HG03025 (cell line): ENCODE results near the gene CEBPB.

Source experiments
- ATAC-seq: cut with Tn5 transposase; IDR thresholded peaks from one replicate; pipeline ENCODE4 v1.9.1; 2021; ENCODE audit warnings: mild to moderate bottlenecking, moderate library complexity; ENCODE audit not compliant: unreplicated experiment, low FRiP score

Gene CEBPB

GRCh38 chr20:50224052-50224451, 33.4 kb downstream of the CEBPB start:
- no peak for ATAC-seq

DNA sequence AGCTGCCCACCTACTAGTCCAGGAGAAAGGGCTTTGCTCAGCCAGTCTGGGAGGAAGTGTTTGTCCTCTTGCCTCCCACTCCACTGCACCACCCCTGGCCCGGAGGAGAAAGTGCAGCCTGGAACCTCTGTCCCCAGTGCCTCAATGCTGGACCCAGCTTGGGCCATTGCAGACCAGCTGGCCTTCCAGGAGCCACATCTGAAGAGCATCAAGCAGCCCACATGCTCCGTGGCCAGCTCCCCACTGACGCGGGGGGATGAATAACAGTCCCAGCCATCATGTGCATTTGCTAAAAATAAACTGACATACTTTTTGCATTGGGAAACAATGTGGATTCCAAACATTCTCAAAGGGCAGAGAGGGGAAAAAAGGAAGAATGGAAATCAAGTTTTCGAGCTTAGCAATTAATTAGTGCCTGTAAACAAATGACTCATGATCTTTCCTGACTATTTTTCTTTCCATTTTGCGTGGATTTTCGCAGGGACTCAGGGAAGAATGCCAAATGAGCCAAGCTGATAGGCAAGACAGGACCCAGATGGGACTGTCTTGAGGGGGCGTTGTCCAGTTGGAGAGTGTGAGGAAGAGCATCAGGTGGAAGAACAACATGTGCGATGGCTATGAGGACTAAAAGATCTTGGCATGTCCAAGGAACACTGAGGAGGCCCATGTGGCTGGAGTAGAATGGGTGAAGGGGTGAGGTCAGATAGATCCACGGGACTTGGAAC, 34.1 kb downstream of the CEBPB start:
- no peak for ATAC-seq

- ATAC-seq: no peak
Measured at GRCh38 chr20:50226093-50226974, 35.7 kb downstream of the CEBPB start.

DNA sequence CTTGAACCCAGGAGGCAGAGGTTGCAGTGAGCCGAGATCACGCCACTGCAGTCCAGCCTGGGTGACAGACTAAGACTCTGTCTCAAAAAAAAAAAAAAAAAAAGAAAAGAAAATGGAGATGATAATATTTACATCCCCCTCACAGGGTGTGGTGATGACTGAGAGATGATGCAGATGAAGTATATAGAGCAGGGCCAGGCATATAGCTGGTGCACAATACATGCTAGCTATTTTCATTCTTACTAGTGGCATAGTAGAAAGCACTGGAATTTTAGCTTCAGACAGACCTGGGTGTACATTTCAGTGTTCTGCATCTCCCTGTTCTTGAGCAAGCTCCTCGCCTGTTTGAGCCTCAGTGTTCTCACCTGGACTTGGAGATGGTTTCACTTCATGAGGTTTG, 36.9 kb downstream of the CEBPB start:
- no peak for ATAC-seq

DNA sequence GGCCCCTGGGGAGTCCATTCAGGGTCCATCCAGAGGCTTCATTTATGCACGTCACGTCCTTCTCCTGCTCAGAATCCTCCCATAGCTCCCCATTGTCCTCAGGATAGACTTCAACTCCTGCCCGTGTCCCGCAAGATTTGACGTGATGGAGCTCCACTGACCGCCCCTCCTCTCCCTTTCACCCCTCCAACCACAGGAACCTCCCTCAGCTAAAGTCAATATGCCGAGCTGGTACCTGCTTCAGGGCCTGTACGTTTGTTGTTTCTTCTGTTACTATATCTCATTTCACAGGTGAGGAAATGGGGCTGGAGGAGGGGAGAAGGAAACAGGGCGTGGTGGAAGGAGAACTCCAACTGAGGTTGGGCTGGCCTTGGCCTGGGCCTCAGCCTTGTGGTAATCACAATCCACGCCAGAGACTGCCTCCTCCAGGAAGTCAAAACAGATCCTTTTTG, 38.6 kb downstream of the CEBPB start:
- no peak for ATAC-seq

DNA sequence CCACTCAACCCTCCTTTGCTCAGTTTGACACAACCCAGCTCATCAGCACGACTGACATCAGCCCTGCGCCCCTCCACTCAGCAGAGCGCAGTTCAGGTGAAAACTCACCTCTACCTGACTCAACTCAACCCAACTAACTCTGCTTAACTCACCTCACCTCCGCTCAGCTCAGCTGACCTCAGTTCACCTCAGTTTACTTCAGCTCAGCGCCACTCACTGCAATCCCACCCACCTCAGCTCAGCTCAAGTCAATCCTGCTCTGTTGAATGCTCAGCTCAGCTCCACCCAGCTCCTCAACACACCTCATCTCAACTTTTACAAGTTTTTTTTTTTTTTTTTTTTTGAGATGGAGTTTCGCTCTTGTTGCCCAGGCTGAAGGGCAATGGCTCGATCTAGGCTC, 39.6 kb downstream of the CEBPB start:
- ATAC-seq: no peak

DNA sequence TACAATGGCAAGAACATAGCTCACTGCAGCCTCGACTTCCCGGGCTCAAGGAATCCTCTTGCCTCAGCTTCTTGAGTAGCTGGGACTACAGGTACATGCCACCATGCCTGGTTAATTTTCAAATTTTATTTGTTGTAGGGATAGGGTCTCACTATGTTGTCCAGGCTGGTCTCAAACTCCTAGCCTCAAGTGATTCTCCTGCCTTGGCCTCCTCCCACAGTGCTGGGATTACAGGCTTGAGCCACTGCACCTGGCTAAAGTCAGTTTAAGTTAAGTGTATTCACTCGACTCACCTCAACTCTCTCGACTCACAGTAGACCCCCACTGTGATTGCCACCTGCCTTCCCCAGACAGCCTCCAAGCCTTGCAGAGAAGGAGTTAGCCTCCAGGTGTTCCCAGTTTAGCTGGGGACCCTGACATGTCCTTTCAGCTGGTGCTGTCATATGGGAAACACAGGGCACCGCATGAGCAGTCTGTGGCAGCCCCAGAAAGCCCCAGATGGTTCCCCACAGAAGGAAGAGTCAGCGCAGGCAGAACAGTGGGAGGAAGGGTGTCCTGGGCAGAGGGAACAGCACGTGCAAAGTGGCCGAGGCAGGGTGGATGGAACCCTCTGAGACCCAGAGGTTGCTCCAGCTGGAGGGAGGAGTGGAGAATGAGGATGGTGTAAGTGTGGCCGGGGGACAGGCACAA, 40.4 kb downstream of the CEBPB start:
- no peak for ATAC-seq

DNA sequence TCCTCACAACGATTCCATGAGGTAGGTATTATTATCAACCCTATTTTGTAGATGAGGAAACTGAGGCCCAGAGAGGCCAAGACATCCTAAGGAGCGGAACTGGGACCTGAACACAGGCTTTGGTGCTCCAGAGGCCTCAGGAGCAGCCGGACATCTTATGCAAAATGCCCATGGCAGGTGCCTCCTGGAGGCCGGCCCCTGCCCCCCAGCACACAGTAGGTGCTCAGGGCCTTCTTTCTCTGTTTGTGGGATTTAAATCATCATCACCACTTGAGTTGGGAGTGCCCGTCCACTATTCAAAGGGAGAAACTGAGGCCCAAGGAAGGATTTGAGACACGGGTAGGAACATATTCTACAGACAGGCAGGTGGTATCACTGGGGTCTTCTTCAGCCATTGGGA, 41.2 kb downstream of the CEBPB start:
- ATAC-seq: no peak

- no peak for ATAC-seq
Measured at GRCh38 chr20:50232651-50233324, 42.2 kb downstream of the CEBPB start.

- no peak for ATAC-seq
Measured at GRCh38 chr20:50233325-50234212, 42.9 kb downstream of the CEBPB start.

DNA sequence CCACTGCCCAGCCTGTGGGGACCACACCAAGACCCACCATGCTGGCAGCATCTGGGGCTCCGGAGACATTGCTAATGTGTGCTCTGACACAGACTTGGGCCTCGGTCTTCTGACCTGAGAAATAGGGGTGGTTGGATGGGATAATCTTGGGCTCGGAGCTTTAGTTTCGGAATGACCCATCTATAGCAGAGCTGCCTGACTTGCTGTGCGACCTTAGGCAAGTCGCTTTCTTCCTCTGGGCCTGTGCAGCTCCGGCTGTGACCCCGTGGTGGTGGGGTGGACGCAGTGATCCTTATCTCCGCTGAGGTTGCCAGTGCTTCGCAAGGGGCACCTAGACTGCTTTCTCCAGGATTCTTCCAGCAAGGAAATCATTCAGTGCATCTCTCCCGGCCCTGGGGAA, 43.7 kb downstream of the CEBPB start:
- no peak for ATAC-seq

- ATAC-seq: no peak
Measured at GRCh38 chr20:50237349-50237748, 46.7 kb downstream of the CEBPB start.

DNA sequence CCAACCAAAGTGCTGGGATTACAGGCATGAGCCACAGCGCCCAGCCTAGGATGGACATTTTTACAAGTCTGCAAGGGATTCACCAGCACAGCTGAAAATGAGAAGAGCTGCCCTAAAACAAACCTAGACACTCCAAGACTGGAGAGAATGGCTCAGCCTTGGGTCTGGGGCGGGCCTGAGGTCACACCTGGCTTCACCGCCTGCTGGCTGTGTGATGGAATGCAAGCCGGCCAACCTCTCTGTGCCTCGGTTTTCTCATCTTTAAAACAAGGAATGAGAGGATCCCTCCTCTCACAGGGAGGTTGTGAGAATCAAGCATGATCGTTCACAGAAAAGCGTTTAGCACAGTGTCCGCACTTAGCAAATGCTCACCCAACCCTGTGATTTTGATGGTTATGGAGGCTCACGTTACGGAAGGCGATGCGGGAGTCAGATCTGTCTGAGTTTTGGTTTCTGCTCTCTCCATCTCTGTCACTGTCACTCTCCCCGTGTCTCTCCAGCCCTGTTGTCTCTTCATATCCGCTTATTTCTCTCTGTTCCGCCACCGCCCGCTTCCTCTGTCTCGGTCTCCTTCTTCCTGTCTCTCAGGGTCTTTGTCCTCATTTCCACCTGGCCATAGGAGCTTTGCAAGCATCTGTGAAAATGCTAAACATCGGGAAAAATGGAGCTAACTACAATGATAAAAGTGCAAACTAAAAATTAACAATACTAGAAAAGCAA, 47.6 kb downstream of the CEBPB start:
- ATAC-seq: no peak

GRCh38 chr20:50240092-50240491, 49.5 kb downstream of the CEBPB start:
- no peak for ATAC-seq

- no peak for ATAC-seq
Measured at GRCh38 chr20:50242178-50242514, 51.5 kb downstream of the CEBPB start.
